ENCODE results near the gene SCYGR6.

DNA sequence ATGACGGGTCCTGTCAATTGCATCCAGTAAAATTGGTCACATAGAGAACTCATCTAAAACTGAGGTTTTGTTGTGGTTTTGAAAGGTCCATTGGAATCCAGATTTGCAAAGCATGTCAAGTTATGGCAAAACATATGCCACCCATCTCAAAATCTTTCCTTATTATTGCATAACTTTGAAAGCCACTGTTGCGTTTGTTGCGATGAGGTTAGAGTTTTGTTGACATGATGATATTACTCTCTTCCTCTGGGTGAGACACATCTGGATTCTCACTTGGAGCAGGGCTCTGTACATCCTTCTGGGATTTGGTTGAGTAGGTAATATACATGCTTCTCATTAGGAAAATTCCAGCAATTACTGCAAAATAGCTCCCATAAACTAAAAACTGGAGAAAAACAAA, 37.4 kb downstream of the SCYGR6 start:
- no peak for TF ChIP-seq POLR2A (IDR thresholded peaks at IDR 0.05)
- TF ChIP-seq EP300 (IDR thresholded peaks at IDR 0.05), result no peak
